Tibial nerve (tissue), 4 donors: Measurements from ENCODE around the gene GABBR2. TPM values are rescaled to one million over a fixed set of nuclear protein-coding genes. Genes with fewer than 3 reads are reported as not detected.
"Not testable (repeated sequence)": the region's sequence is repeated elsewhere in the genome, so short reads cannot be mapped to it uniquely, and the experiment has no call there.

Experiments used
- DNase-seq, 2 donors: peaks; one replicate each; pipeline ENCODE4 v3.0.0-alpha.2; 2019; ENCODE audit warnings: low spot score in 2 of 2
- H3K27ac ChIP-seq, 4 donors: fragments of 200-600 bp; sonication (generic) in 3 of 4; one replicate each; pipeline ENCODE4 v1.5.1; 2017 to 2019; ENCODE audit warnings: mild to moderate bottlenecking in 1 of 4
- H3K27me3 ChIP-seq, 2 donors: fragments of 200-600 bp; sonication (generic) in 1 of 2; one replicate each; pipeline versions ENCODE4 v1.5.1 to v1.6.0; 2017 to 2019
- H3K36me3 ChIP-seq, 3 donors: fragments of 200-600 bp; sonication (generic); one replicate each; pipeline ENCODE4 v1.5.1; 2018 to 2019
- H3K4me1 ChIP-seq, 4 donors: fragments of 200-600 bp; sonication (generic) in 3 of 4; one replicate each; pipeline ENCODE4 v1.5.1; 2017 to 2019
- H3K4me3 ChIP-seq, 4 donors: fragments of 200-600 bp; sonication (generic) in 3 of 4; one replicate each; pipeline ENCODE4 v1.5.1; 2017 to 2019; ENCODE audit warnings: mild to moderate bottlenecking in 1 of 4, moderate library complexity in 1 of 4
- H3K9me3 ChIP-seq, 4 donors: fragments of 200-600 bp; sonication (generic) in 3 of 4; one replicate each; pipeline ENCODE4 v1.5.1; 2017 to 2019
- CTCF ChIP-seq, 5 experiments: fragments of 200-600 bp in 3 of 5; fragments of 450-650 bp in 2 of 5; sonication (generic) in 3 of 5; IDR thresholded peaks; one replicate each; pipeline ENCODE4 v1.5.1; 2016 to 2019; ENCODE audit warnings: antibody characterized with exemption in 5 of 5, mild to moderate bottlenecking in 3 of 5, moderate library complexity in 2 of 5
- EP300 ChIP-seq, 2 donors: sonication (generic); formaldehyde crosslinking; IDR thresholded peaks; one replicate each; pipeline ENCODE4 v1.6.1; 2017; ENCODE audit warnings: antibody characterized with exemption in 2 of 2, mild to moderate bottlenecking in 1 of 2
- POLR2A ChIP-seq, 2 donors: fragments of 450-650 bp; IDR thresholded peaks; one replicate each; pipeline ENCODE4 v1.6.1; 2017; ENCODE audit warnings: antibody characterized with exemption in 2 of 2, mild to moderate bottlenecking in 2 of 2, moderate library complexity in 2 of 2
- WGBS, 2 donors: methylation state at CpG; one replicate each; pipeline ENCODE4 v1.1.5; 2018; 5-methylcytosine and 5-hydroxymethylcytosine counted together
- total RNA-seq, 4 donors: library from RNA; depleted of rRNA; stranded (reverse); fragments of >200 nt; gene quantifications; one replicate each; pipeline ENCODE4 v1.1.0, GENCODE V29; 2016

The GABBR2 gene
- total RNA-seq, 4 donors from 2014 or later: 0.20 to 0.22 TPM; not detected in 2

- TF ChIP-seq CTCF (IDR thresholded peaks at IDR 0.05): no peak
- TF ChIP-seq POLR2A (IDR thresholded peaks at IDR 0.05): no peak
- no peak for TF ChIP-seq EP300 (IDR thresholded peaks at IDR 0.05)
- no peak overlapping the region for H3K27ac ChIP-seq
- 81 to 82% methylated on average over 4 of the region's 4 CpGs for WGBS, 2 donors
Observed at GRCh38 chr9:98657897-98658296, 50.8 kb downstream of the GABBR2 start.

GRCh38 chr9:98656511-98656910 is 52.2 kb downstream of the GABBR2 start:
- peaks cover 0 to 4% (median 0%) of the 10 kb centered on the region in 4 donors for H3K4me1 ChIP-seq
- no peaks in the 10 kb centered on the region for H3K27me3 ChIP-seq
- no peak overlapping the region for H3K4me3 ChIP-seq
- TF ChIP-seq EP300 (IDR thresholded peaks at IDR 0.05) (no peak), POLR2A (IDR thresholded peaks at IDR 0.05) (no peak), CTCF (IDR thresholded peaks at IDR 0.05) (no peak)
- H3K27ac ChIP-seq: no peak overlapping the region
- no peaks in the 10 kb centered on the region for H3K36me3 ChIP-seq
- 58 to 68% methylated on average over 2 of the region's 2 CpGs for WGBS, 2 donors
- no peak for DNase-seq
- no peaks in the 10 kb centered on the region for H3K9me3 ChIP-seq

More at GRCh38 chr9:98657897-98658296, 50.8 kb downstream of the GABBR2 start:
- Histone ChIP-seq H3K9me3 (no peaks in the 10 kb centered on the region), H3K27me3 (no peaks in the 10 kb centered on the region), H3K4me1 (peaks cover 0 to 4% (median 0%) of the 10 kb centered on the region in 4 donors), H3K36me3 (no peaks in the 10 kb centered on the region), H3K4me3 (no peak overlapping the region)
- no peak for DNase-seq

- 88 to 89% methylated on average over 3 of the region's 3 CpGs for WGBS, 2 donors
- not testable (repeated sequence) for H3K4me1 ChIP-seq, H3K27me3 ChIP-seq, H3K27ac ChIP-seq, H3K9me3 ChIP-seq, H3K36me3 ChIP-seq, H3K4me3 ChIP-seq, DNase-seq
Observed at GRCh38 chr9:98655428-98655827, 53.3 kb downstream of the GABBR2 start.

GRCh38 chr9:98654247-98654646 is 54.5 kb downstream of the GABBR2 start:
- WGBS, 2 donors: 89 to 92% methylated on average over 6 of the region's 6 CpGs
- no peak for DNase-seq
- H3K36me3 ChIP-seq: no peaks in the 10 kb centered on the region

GRCh38 chr9:98652741-98653140 is 56.0 kb downstream of the GABBR2 start:
- TF ChIP-seq CTCF (IDR thresholded peaks at IDR 0.05) (no peak), EP300 (IDR thresholded peaks at IDR 0.05) (no peak), POLR2A (IDR thresholded peaks at IDR 0.05) (no peak)

More at GRCh38 chr9:98654247-98654646, 54.5 kb downstream of the GABBR2 start:
- no peak for TF ChIP-seq POLR2A (IDR thresholded peaks at IDR 0.05)
- no peak for TF ChIP-seq CTCF (IDR thresholded peaks at IDR 0.05)
- no peak overlapping the region for H3K4me3 ChIP-seq
- H3K4me1 ChIP-seq: peaks cover 0 to 4% (median 0%) of the 10 kb centered on the region in 4 donors
- no peak overlapping the region for H3K27ac ChIP-seq
- H3K27me3 ChIP-seq: no peaks in the 10 kb centered on the region
- no peaks in the 10 kb centered on the region for H3K9me3 ChIP-seq

GRCh38 chr9:98652302-98652701 is 56.4 kb downstream of the GABBR2 start:
- no peak for TF ChIP-seq CTCF (IDR thresholded peaks at IDR 0.05)
- TF ChIP-seq EP300 (IDR thresholded peaks at IDR 0.05): no peak
- TF ChIP-seq POLR2A (IDR thresholded peaks at IDR 0.05): no peak
- no peaks in the 10 kb centered on the region for H3K9me3 ChIP-seq
- H3K27ac ChIP-seq: no peak overlapping the region
- no peaks in the 10 kb centered on the region for H3K4me1 ChIP-seq
- H3K4me3 ChIP-seq: no peak overlapping the region
- H3K36me3 ChIP-seq: no peaks in the 10 kb centered on the region
- H3K27me3 ChIP-seq: no peaks in the 10 kb centered on the region
- no peak for DNase-seq
- WGBS, 2 donors: 85 to 86% methylated on average over 3 of the region's 3 CpGs

More at GRCh38 chr9:98652741-98653140, 56.0 kb downstream of the GABBR2 start:
- no peak for DNase-seq
- Histone ChIP-seq H3K4me1 (no peaks in the 10 kb centered on the region), H3K27ac (no peak overlapping the region), H3K36me3 (no peaks in the 10 kb centered on the region), H3K9me3 (no peaks in the 10 kb centered on the region), H3K27me3 (no peaks in the 10 kb centered on the region), H3K4me3 (no peak overlapping the region)
- WGBS, 2 donors: 89 to 92% methylated on average over 2 of the region's 2 CpGs
